Measurements from ENCODE around the gene RNASEH1. TPM values are rescaled to one million over a fixed set of nuclear protein-coding genes. Genes with fewer than 3 reads are reported as not detected.
A peak's percentile ranks its signal among the peaks of the same experiment; 100 is the strongest.

RNASEH1 gene
- total RNA-seq, 4 donors from 2014 or later = 28.1 to 46.2 (median 34.0) TPM

DNA sequence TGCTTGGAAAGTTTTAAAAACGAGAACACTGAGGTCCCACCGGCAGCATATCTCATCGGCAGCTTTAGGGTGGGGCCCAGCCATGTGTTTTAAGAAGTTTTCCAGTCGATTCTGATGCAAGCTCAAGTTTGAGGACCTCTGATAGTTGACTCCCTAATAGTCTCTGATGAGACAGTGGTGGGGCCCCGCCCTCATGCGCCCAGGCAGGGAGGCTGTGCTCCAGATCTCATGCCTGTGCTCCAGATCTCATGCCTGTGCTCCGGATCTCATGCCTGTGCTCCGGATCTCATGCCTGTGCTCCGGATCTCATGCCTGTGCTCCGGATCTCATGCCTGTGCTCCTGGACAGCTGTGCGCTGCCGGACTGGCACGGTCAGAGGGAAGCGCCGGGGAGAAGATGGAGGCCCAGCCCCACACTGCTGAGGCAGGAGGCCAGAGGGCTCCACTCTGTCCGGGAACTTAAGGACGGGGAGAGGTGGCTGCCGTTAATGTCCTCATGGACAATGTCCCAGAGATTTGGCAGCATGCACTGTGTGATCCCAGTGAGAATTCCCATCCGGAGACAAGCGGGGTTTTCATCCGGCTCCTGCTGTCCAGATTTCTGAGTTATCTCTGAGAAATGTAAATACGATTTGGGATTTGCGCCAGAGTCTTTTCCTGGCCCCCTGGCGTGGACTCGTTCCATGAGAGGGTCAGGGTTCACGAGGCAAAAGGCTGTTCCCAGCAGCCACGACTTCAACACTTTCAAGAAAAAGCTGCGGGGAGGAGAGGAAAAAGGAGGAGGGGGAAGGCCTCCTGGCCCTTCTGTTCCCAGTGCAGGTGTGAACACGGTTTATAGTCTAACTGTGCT lies 27.4 kb upstream of the RNASEH1 start:
- no peak for TF ChIP-seq POLR2A (IDR thresholded peaks at IDR 0.05)
- TF ChIP-seq EP300 (IDR thresholded peaks at IDR 0.05) = no peak
- TF ChIP-seq, protein P1, sequence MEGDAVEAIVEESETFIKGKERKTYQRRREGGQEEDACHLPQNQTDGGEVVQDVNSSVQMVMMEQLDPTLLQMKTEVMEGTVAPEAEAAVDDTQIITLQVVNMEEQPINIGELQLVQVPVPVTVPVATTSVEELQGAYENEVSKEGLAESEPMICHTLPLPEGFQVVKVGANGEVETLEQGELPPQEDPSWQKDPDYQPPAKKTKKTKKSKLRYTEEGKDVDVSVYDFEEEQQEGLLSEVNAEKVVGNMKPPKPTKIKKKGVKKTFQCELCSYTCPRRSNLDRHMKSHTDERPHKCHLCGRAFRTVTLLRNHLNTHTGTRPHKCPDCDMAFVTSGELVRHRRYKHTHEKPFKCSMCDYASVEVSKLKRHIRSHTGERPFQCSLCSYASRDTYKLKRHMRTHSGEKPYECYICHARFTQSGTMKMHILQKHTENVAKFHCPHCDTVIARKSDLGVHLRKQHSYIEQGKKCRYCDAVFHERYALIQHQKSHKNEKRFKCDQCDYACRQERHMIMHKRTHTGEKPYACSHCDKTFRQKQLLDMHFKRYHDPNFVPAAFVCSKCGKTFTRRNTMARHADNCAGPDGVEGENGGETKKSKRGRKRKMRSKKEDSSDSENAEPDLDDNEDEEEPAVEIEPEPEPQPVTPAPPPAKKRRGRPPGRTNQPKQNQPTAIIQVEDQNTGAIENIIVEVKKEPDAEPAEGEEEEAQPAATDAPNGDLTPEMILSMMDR (IDR thresholded peaks at IDR 0.05) = no peak
- TF ChIP-seq POLR2AphosphoS5 (IDR thresholded peaks at IDR 0.05) = peak; percentile 81
- peak overlapping the region in 1 of 2 donors; percentile 35 for H3K4me3 ChIP-seq
- ATAC-seq = peak; percentile 80
- WGBS, 2 donors (ENCODE audit: low coverage in 1 of 2) = 22 to 62% methylated on average over 4 to 11 of the region's 29 CpGs
- no peaks in the 10 kb centered on the region for H3K27me3 ChIP-seq
- H3K27ac ChIP-seq = peak overlapping the region; percentile 59 to 81 (median 77)
- peaks cover 0 to 20% (median 14%) of the 10 kb centered on the region in 3 donors for H3K4me1 ChIP-seq
- H3K36me3 ChIP-seq = peaks cover 0 to 33% of the 10 kb centered on the region in 2 donors
- H3K9me3 ChIP-seq = no peaks in the 10 kb centered on the region

DNA sequence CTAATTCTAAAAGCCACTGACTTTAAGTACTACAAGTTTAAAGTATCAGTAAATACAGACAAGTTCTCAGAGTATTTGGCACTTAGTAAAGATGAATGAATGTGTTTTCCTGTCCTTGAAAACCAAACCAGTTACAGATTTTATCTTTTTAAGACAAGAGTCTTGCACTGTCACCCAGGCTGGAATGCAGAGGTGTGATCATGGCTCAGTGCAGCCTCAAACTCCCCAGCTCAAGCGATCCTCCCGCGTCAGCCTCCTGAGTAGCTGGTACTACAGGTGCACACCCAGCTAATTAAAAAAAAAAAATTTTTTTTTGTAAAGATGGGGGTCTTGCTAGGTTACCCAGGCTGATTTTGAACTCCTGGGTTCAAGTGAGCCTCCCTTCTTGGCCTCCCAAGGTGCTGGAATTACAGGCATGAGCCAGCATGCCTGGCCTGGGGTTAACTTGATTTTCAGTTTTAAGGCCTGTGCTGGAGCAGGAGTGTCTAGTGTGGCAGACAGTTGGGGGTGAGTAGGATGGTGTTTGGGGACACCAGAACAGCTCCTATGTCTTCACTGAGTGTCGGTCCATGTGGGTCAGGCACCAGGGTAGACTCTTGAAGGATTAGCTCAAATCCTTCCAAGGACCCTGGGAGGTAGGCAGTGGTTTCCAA lies 26.6 kb upstream of the RNASEH1 start:
- peak overlapping the region; percentile 59 to 81 (median 77) for H3K27ac ChIP-seq
- peaks cover 0 to 41% of the 10 kb centered on the region in 2 donors for H3K36me3 ChIP-seq
- H3K27me3 ChIP-seq = no peaks in the 10 kb centered on the region
- peaks cover 0 to 23% (median 14%) of the 10 kb centered on the region in 3 donors for H3K4me1 ChIP-seq
- TF ChIP-seq, protein P1 (IDR thresholded peaks at IDR 0.05) = no peak
- TF ChIP-seq EP300 (IDR thresholded peaks at IDR 0.05) (no peak), POLR2A (IDR thresholded peaks at IDR 0.05) (no peak), POLR2AphosphoS5 (IDR thresholded peaks at IDR 0.05) (no peak)
- no peaks in the 10 kb centered on the region for H3K9me3 ChIP-seq
- no peak for ATAC-seq
- WGBS, 2 donors (ENCODE audit: low coverage in 1 of 2) = 63 to 69% methylated on average over 3 to 4 of the region's 4 CpGs
- peak overlapping the region in 1 of 2 donors; percentile 35 for H3K4me3 ChIP-seq

DNA sequence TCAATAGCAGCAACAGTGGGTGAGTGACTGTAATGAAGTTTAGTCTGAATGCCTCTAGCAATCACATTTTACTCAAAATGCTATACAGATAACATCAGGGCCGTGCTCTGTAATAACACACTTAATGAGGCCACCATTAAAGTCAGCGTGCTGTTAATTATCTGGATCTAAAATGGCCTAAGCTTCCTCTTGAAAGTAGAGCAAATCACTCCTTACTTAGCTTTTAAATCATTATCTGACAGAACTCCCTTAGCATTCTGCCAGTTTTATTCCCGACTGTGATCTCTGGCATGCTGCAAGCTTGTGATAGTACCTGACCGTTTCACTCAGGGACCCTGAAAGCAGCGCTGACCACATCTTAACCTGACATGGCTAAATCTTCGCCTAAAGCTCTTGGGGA lies 25.9 kb upstream of the RNASEH1 start:
- Histone ChIP-seq H3K4me3 (no peak overlapping the region), H3K27ac (peak overlapping the region in 3 of 4 donors; percentile 76 to 81 (median 78)), H3K36me3 (peaks cover 0 to 47% of the 10 kb centered on the region in 2 donors), H3K4me1 (peaks cover 0 to 29% (median 14%) of the 10 kb centered on the region in 3 donors), H3K27me3 (no peaks in the 10 kb centered on the region), H3K9me3 (no peaks in the 10 kb centered on the region)
- ATAC-seq = no peak
- TF ChIP-seq EP300 (IDR thresholded peaks at IDR 0.05) (no peak), POLR2A (IDR thresholded peaks at IDR 0.05) (no peak), POLR2AphosphoS5 (IDR thresholded peaks at IDR 0.05) (no peak)
- TF ChIP-seq, protein P1 (IDR thresholded peaks at IDR 0.05) = no peak
- 76 to 100% methylated on average over 2 to 6 of the region's 6 CpGs for WGBS, 2 donors (ENCODE audit: low coverage in 1 of 2)

DNA sequence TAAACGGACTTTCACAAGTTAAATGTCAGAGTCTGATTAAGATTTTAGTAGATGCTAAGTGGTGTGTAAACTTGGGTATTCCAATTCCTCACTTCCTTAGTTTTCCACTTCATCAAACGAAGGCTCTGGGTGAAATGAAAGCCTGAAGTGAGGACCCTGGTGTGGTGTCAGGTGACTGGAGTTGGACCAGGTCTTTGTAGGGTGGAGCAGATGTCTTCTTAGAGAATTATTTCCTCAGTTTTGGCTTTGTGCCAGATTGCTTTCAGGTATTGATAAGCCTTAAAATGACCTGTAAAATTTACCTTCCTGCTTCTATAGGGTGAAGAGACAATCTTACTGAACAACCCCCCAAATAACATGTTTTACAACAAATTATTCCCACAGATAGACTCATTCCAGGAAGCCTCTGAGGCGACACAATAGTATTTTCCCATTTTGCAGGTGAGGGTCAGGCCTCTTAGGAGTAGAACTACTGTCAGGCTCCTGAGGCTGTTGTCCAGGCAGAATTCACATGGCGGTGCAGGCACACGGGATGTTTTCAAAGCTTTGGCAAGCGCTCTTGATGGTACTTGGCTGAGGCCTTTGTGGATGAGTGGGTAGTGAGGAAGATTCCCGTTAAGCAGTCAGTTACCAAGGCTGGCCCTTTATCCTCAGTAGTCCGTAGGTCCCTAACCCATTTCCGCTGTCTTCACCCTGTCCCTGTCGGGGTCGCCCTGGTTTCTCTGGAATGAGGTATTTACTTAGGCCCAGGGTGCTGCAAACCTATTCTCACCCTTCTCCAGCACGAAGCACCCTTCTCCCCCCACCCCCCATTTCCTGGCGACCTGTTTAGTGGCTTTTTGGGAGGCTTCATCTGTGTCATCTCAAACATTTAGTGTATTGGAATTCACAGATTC lies 23.5 kb upstream of the RNASEH1 start:
- Histone ChIP-seq H3K9me3 (no peaks in the 10 kb centered on the region), H3K36me3 (peaks cover 0 to 72% of the 10 kb centered on the region in 2 donors), H3K27ac (no peak overlapping the region), H3K4me3 (no peak overlapping the region), H3K27me3 (no peaks in the 10 kb centered on the region), H3K4me1 (peaks cover 0 to 54% (median 34%) of the 10 kb centered on the region in 3 donors)
- TF ChIP-seq POLR2A (IDR thresholded peaks at IDR 0.05) (no peak), POLR2AphosphoS5 (IDR thresholded peaks at IDR 0.05) (no peak), EP300 (IDR thresholded peaks at IDR 0.05) (no peak)
- TF ChIP-seq, protein P1 (IDR thresholded peaks at IDR 0.05) = no peak
- ATAC-seq = no peak
- WGBS, 2 donors (ENCODE audit: low coverage in 1 of 2) = 73 to 75% methylated on average over 8 to 9 of the region's 13 CpGs
